Lower lobe of right lung (tissue), 2 donors: Measurements from ENCODE around the gene MYOCOS. TPM values are rescaled to one million over a fixed set of nuclear protein-coding genes. Genes with fewer than 3 reads are reported as not detected.
"Not testable (repeated sequence)": the region's sequence is repeated elsewhere in the genome, so short reads cannot be mapped to it uniquely, and the experiment has no call there.

Experiments used
- ATAC-seq, 2 donors: fragments of 200-7000 bp; cut with Tn5 transposase; one replicate each; pipeline ENCODE4 v1.9.1; 2020 to 2022; ENCODE audit warnings: mild to moderate bottlenecking in 2 of 2, moderate library complexity in 2 of 2
- DNase-seq: peaks from one replicate; pipeline ENCODE4 v3.0.0-alpha.2; 2020
- H3K27ac ChIP-seq: fragments of 200-600 bp; one replicate; pipeline ENCODE4 v1.8.0; 2022
- H3K27me3 ChIP-seq: fragments of 200-600 bp; one replicate; pipeline ENCODE4 v1.8.0; 2022; ENCODE audit warnings: low read depth
- H3K36me3 ChIP-seq: fragments of 200-600 bp; one replicate; pipeline ENCODE4 v1.8.0; 2022; ENCODE audit warnings: mild to moderate bottlenecking
- H3K4me1 ChIP-seq: fragments of 200-600 bp; one replicate; pipeline ENCODE4 v1.8.0; 2022
- H3K4me3 ChIP-seq: fragments of 200-600 bp; one replicate; pipeline ENCODE4 v1.8.0; 2022; ENCODE audit warnings: mild to moderate bottlenecking
- H3K9me3 ChIP-seq: fragments of 200-600 bp; one replicate; pipeline ENCODE4 v1.8.0; 2022
- CTCF ChIP-seq: fragments of 200-600 bp; IDR thresholded peaks from one replicate; pipeline ENCODE4 v1.8.0; 2022; ENCODE audit warnings: antibody characterized with exemption, mild to moderate bottlenecking
- intact Hi-C: fragments of 100-400 bp; cut with DNase I; formaldehyde crosslinking; loops from one replicate; pipeline ENCODE4 v1.11.0; 2022
- total RNA-seq: library from RNA; stranded (reverse); fragmentation: NEBNext Ultra II Directional; extraction: Animal tissue kit (Norgen Biotek cat#: 25700); gene quantifications from one replicate; pipeline ENCODE4 v1.2.1, GENCODE V29; 2021
- donor health status: DM: no; HTN: yes; CAD: no; lungs with severe emphysema.

Gene MYOCOS
- total RNA-seq, 1 donor from 2014 or later: 0.18 TPM

GRCh38 chr1:171610385-171610784 lies 11.7 kb upstream of the MYOCOS start:
- Histone ChIP-seq H3K27me3 (no peaks in the 10 kb centered on the region), H3K4me1 (no peaks in the 10 kb centered on the region), H3K36me3 (no peaks in the 10 kb centered on the region), H3K4me3 (no peak overlapping the region), H3K27ac (no peak overlapping the region), H3K9me3 (no peaks in the 10 kb centered on the region)
- no peak for TF ChIP-seq CTCF
- DNase-seq: no peak
- intact Hi-C loops: no loop called here
- ATAC-seq: no peak

DNA sequence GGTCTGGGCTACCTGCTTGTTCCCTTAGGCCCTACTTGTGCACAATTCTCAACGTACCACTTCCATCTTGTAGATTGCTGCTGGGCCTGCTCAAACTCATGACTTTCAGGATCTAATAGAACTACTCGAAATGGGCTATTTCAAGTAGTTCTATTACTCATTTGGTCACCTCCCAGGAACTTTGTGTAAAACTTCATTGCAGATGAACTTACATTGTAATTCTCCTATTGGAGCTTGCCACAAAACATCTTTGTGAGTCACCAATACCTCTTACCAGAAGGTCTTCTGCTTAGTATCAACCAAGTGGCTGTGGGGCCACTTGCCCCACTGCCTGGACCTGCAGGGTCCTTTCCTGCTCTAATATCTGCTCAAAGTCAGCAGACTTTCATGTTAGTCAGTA lies 10.7 kb upstream of the MYOCOS start:
- H3K4me3 ChIP-seq: no peak overlapping the region
- intact Hi-C loops: no loop called here
- DNase-seq (no peak), ATAC-seq (no peak)
- H3K27ac ChIP-seq: no peak overlapping the region
- no peaks in the 10 kb centered on the region for H3K27me3 ChIP-seq
- no peaks in the 10 kb centered on the region for H3K4me1 ChIP-seq
- no peaks in the 10 kb centered on the region for H3K36me3 ChIP-seq
- TF ChIP-seq CTCF: no peak
- no peaks in the 10 kb centered on the region for H3K9me3 ChIP-seq

- no peak for TF ChIP-seq CTCF
- Histone ChIP-seq H3K27ac (no peak overlapping the region), H3K4me3 (no peak overlapping the region), H3K27me3 (no peaks in the 10 kb centered on the region), H3K9me3 (no peaks in the 10 kb centered on the region), H3K36me3 (no peaks in the 10 kb centered on the region), H3K4me1 (no peaks in the 10 kb centered on the region)
- ATAC-seq: no peak
- DNase-seq: no peak
- intact Hi-C loops: no loop called here
Observed at GRCh38 chr1:171613282-171613681, 8.8 kb upstream of the MYOCOS start.

- H3K9me3 ChIP-seq, H3K4me3 ChIP-seq, H3K4me1 ChIP-seq, H3K36me3 ChIP-seq, H3K27ac ChIP-seq, intact Hi-C loops, DNase-seq, ATAC-seq, H3K27me3 ChIP-seq: not testable (repeated sequence)
Observed at GRCh38 chr1:171615122-171615906, 6.7 kb upstream of the MYOCOS start.

DNA sequence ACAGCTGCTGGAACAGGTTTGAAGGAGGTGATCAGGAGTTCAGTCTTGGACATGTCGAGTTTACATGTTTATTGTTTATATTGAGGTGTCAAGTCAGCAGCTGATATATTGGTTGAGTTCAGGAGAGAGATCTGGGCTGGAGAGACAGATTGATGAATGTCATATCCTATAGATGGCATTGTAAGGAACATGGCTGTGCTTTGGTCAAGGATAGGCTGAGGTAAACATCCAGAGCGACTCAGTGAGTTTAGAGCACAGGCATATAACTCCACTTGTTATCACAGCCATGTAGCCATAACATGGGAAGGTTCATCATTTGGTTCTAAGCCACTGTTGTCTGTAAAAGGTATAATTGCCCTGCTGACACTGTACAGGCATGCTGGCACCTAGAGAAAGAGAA lies 5.5 kb upstream of the MYOCOS start:
- no peaks in the 10 kb centered on the region for H3K36me3 ChIP-seq
- DNase-seq: no peak
- no peaks in the 10 kb centered on the region for H3K9me3 ChIP-seq
- no peak for TF ChIP-seq CTCF
- H3K4me1 ChIP-seq: no peaks in the 10 kb centered on the region
- no peak overlapping the region for H3K4me3 ChIP-seq
- no peak overlapping the region for H3K27ac ChIP-seq
- intact Hi-C loops: no loop called here
- no peaks in the 10 kb centered on the region for H3K27me3 ChIP-seq
- no peak for ATAC-seq

- intact Hi-C loops: no loop called here
- H3K9me3 ChIP-seq: no peaks in the 10 kb centered on the region
- H3K36me3 ChIP-seq: no peaks in the 10 kb centered on the region
- TF ChIP-seq CTCF: no peak
- no peak overlapping the region for H3K4me3 ChIP-seq
- no peaks in the 10 kb centered on the region for H3K4me1 ChIP-seq
- H3K27ac ChIP-seq: no peak overlapping the region
- no peak for ATAC-seq
- H3K27me3 ChIP-seq: no peaks in the 10 kb centered on the region
- DNase-seq: no peak
Observed at GRCh38 chr1:171623651-171624331, 1.7 kb downstream of the MYOCOS start.
